Measurements from ENCODE around the gene AP2B1. TPM values are rescaled to one million over a fixed set of nuclear protein-coding genes. Genes with fewer than 3 reads are reported as not detected.

Gene AP2B1
- total RNA-seq, 6 experiments from 2014 or later: 33.8 to 62.7 (median 40.8) TPM

- DNase-seq (no peak), ATAC-seq (no peak)
- H3K9me3 ChIP-seq: no peaks in the 10 kb centered on the region
- H3K27ac ChIP-seq: peak overlapping the region in 2 of 3 donors; percentile 37 to 77
- no peaks in the 10 kb centered on the region for H3K27me3 ChIP-seq
- TF ChIP-seq, protein P1, sequence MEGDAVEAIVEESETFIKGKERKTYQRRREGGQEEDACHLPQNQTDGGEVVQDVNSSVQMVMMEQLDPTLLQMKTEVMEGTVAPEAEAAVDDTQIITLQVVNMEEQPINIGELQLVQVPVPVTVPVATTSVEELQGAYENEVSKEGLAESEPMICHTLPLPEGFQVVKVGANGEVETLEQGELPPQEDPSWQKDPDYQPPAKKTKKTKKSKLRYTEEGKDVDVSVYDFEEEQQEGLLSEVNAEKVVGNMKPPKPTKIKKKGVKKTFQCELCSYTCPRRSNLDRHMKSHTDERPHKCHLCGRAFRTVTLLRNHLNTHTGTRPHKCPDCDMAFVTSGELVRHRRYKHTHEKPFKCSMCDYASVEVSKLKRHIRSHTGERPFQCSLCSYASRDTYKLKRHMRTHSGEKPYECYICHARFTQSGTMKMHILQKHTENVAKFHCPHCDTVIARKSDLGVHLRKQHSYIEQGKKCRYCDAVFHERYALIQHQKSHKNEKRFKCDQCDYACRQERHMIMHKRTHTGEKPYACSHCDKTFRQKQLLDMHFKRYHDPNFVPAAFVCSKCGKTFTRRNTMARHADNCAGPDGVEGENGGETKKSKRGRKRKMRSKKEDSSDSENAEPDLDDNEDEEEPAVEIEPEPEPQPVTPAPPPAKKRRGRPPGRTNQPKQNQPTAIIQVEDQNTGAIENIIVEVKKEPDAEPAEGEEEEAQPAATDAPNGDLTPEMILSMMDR (IDR thresholded peaks at IDR 0.05): no peak
- no peak for TF ChIP-seq POLR2A (IDR thresholded peaks at IDR 0.05)
- WGBS (ENCODE audit: insufficient coverage, low coverage, low lambda C conversion rate, missing lambda C conversion rate): 75% methylated on average over 3 of the region's 3 CpGs
- no peak overlapping the region for H3K4me3 ChIP-seq
- peaks cover 0 to 58% (median 14%) of the 10 kb centered on the region in 4 donors for H3K4me1 ChIP-seq
- H3K36me3 ChIP-seq: no peaks in the 10 kb centered on the region
- intact Hi-C loops (cut with DNase I): no loop called here
Measured at GRCh38 chr17:35716173-35716572, 129.1 kb downstream of the AP2B1 start.

GRCh38 chr17:35716897-35717465 is 129.9 kb downstream of the AP2B1 start:
- peak overlapping the region in 2 of 3 donors; percentile 37 to 77 for H3K27ac ChIP-seq
- ATAC-seq: peak; percentile 58 to 83 (median 74)
- intact Hi-C loops (cut with DNase I): no loop called here

DNA sequence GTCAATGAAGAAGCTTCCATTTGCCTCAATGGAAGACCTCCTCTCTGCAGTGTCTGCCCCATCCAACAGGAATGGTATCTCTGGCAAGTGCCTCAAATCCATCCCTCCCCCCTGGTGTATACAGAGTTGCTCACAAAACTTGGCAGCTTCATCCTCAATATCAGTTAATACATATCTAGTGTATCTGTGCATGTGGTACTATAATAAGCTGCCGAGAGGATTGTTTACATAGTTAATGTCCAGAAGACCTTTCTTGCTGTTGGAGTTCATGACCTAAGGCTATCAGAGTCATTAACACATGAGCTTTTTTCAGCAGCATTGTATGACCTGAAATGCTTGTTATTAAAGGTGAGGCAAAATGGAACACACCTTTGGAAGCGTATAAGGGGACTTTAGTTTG is 130.4 kb downstream of the AP2B1 start:
- DNase-seq (no peak), ATAC-seq (peak; percentile 20 to 67 (median 44))
- Histone ChIP-seq H3K9me3 (no peaks in the 10 kb centered on the region), H3K27me3 (no peaks in the 10 kb centered on the region), H3K27ac (peak overlapping the region in 2 of 3 donors; percentile 37 to 77), H3K4me1 (peaks cover 0 to 52% (median 10%) of the 10 kb centered on the region in 4 donors), H3K36me3 (no peaks in the 10 kb centered on the region), H3K4me3 (no peak overlapping the region)
- intact Hi-C loops (cut with DNase I): no loop called here
- no peak for TF ChIP-seq POLR2A (IDR thresholded peaks at IDR 0.05)
- TF ChIP-seq, protein P1 (IDR thresholded peaks at IDR 0.05): no peak
- WGBS (ENCODE audit: insufficient coverage, low coverage, low lambda C conversion rate, missing lambda C conversion rate): 43% methylated on average over 2 of the region's 2 CpGs

More at GRCh38 chr17:35716897-35717465, 129.9 kb downstream of the AP2B1 start:
- no peaks in the 10 kb centered on the region for H3K36me3 ChIP-seq
- DNase-seq: peak in 1 of 3 donors; percentile 73
- no peak overlapping the region for H3K4me3 ChIP-seq
- no peaks in the 10 kb centered on the region for H3K27me3 ChIP-seq
- H3K9me3 ChIP-seq: no peaks in the 10 kb centered on the region
- TF ChIP-seq, protein P1 (IDR thresholded peaks at IDR 0.05): no peak
- TF ChIP-seq POLR2A (IDR thresholded peaks at IDR 0.05): no peak
- peaks cover 0 to 57% (median 13%) of the 10 kb centered on the region in 4 donors for H3K4me1 ChIP-seq
- 13% methylated on average over 4 of the region's 4 CpGs for whole genome bisulfite sequencing (ENCODE audit: insufficient coverage, low coverage, low lambda C conversion rate, missing lambda C conversion rate)

DNA sequence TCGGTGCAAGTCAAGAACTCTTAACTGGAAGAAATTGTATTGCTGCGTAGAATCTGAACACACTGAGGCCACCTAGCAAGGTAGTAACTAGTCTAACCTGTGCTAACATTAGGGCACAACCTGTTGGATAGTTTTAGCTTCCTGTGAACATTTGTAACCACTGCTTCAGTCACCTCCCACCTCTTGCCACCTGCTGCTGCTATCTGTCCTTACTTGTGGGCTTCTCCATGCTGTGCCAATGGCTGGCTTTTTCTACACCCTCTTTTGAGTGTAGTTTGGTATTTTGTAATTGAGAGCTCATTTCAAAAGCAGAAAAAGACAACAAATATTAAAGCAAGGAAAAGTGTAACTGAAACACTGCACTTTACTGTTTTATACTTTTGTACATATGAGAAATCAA is 136.6 kb downstream of the AP2B1 start:
- WGBS (ENCODE audit: insufficient coverage, low coverage, low lambda C conversion rate, missing lambda C conversion rate): 94% methylated on average over 2 of the region's 2 CpGs
- Histone ChIP-seq H3K4me3 (no peak overlapping the region), H3K36me3 (peaks cover 0 to 20% (median 7%) of the 10 kb centered on the region in 4 donors), H3K27me3 (no peaks in the 10 kb centered on the region), H3K4me1 (peaks cover 0 to 2% (median 0%) of the 10 kb centered on the region in 4 donors), H3K27ac (no peak overlapping the region), H3K9me3 (no peaks in the 10 kb centered on the region)
- no peak for DNase-seq
- no peak for ATAC-seq
- TF ChIP-seq, protein P1 (IDR thresholded peaks at IDR 0.05): no peak
- no peak for TF ChIP-seq POLR2A (IDR thresholded peaks at IDR 0.05)
- intact Hi-C loops (cut with DNase I): no loop called here

Measured in right lobe of liver (tissue), 6 donors.